GM21825 (cell line): ENCODE results near the gene SLCO2B1.
"Not testable (repeated sequence)": the region's sequence is repeated elsewhere in the genome, so short reads cannot be mapped to it uniquely, and the experiment has no call there.

ENCODE experiments used
- ATAC-seq: cut with Tn5 transposase; IDR thresholded peaks from one replicate; pipeline ENCODE4 v1.9.1; 2021; ENCODE audit warnings: mild to moderate bottlenecking, moderate library complexity; ENCODE audit not compliant: unreplicated experiment

The SLCO2B1 gene

GRCh38 chr11:75150879-75151278 is at the start of gene SLCO2B1:
Gene SLCO2B1, plus strand, starts transcription at chr11:75151107. Its CDS starts 275 bp downstream, at chr11:75151382.
- no peak for ATAC-seq

DNA sequence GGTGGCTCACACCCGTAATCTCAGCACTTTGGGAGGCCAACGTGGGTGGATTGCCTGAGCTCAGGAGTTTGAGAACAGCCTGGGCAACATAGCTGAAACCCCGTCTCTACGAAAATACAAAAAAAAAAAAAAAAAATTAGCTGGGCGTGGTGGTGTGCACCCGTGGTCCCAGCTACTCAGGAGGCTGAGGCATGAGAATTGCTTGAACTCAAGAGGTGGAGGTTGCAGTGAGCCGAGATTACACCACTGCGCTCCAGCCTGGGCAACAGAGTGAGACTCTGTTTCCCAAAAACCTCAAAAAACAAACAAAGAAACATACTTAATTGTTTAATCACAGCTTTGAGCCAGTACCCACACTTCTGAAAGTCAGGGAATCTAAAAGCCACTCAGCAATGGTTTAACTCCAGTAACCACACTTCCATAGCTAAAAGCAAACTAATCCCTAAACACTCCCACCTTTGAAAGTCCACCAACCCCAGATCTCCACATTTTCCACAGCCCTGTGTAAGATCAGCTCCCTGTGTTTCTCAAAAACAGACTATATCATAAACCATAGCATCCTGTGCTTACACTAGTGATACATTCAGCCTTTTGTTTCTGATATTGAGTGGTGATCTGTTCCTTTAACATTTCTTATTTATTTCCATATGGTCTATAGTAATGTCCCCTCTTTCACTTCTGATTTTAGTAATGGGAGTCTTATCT is 49.3 kb upstream of the SLCO2B1 start:
- no peak for ATAC-seq

DNA sequence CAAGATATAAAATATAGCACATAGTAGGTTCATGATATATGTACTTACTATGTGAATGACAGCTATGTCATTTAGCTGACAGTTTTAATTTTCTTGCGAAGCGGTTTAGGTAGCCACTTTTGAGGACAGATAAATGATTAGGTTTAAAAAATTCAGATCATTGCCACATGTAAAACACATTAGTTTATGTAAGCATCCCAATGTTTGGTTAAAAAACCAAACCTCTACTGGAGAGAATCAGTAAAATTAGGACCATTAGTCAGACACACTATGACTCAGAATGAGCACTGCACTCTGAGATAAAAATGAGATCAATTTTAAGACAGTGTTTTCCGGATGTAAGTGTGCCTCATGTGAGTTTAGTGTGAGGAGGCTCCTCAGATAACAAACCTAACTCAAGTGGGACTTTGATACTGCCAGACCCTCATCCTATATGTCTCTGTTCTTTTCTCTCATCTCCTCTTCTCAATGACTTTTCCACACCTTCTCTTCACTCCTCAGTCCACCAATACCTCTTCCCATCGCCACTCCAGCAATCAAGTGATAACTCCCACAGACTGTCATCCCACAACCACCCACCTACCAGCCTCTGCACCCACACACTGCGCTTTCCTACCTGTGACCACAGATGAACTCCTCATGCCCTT is 47.4 kb upstream of the SLCO2B1 start:
- ATAC-seq, result no peak

GRCh38 chr11:75105462-75105925 is 45.4 kb upstream of the SLCO2B1 start:
- ATAC-seq, result no peak

- ATAC-seq, result not testable (repeated sequence)
Measured at GRCh38 chr11:75105967-75106681, 44.8 kb upstream of the SLCO2B1 start.

- ATAC-seq, result no peak
Measured at GRCh38 chr11:75107187-75107586, 43.7 kb upstream of the SLCO2B1 start.

DNA sequence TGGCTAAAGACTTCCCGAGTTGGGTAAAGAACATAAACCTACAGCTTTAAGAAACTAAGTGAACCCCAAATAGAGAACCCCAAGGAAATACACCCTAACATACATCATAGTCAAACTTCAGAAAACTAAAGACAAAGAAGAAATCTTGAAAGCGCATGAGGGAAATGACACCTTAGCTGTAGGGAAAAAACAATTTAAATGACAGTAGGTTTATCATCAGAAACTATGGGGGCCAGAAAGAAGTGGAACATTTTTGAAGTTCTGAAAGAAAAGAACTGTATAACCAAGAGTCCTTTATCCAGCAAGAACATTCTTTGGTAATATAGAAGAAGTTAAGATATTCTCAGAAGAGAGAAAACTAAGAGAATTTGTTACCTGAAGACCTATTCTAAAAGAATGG is 38.7 kb upstream of the SLCO2B1 start:
- ATAC-seq, result no peak

GRCh38 chr11:75113030-75113429 is 37.9 kb upstream of the SLCO2B1 start:
- ATAC-seq, result no peak

GRCh38 chr11:75114465-75114864 is 36.4 kb upstream of the SLCO2B1 start:
- no peak for ATAC-seq

- no peak for ATAC-seq
Measured at GRCh38 chr11:75118577-75118976, 32.3 kb upstream of the SLCO2B1 start.

DNA sequence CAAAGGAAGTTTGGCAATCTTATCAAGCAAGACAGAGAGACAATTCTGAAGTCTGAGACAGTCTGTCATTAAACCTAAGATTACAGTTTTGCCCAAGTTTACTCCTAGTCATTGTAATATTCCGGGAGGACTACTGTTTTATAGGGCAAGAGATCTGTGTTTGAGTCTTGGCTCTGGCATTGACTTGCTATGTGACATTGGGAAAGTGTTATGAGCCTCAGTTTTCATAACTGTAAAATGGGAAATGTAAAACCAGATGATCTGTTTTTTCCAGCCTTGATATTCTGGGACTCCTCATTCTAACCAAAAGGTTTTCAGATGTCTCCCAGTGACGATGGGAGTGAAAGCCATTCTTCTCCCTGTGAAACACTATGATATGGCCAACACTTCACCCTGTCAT is 24.3 kb upstream of the SLCO2B1 start:
- no peak for ATAC-seq

DNA sequence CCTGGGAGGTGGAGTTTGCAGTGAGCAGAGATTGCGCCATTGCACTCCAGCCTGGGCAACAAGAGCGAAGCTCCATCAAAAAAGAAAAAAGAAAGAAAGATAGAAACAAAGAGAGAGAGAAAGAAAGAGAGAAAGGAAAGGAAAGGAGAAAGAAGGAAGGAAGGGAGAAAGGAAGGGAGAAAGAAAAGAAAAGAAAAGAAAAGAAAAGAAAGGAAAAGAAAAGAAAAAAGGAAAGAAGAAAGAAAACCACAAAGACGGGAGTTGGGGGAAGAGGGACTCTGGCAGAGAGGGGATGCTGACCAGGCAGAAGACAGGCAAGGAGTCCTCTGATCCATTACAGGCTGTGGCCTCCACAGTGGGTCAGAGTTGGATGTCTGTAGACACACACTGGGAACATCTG is 18.8 kb upstream of the SLCO2B1 start:
- no peak for ATAC-seq

- no peak for ATAC-seq
Measured at GRCh38 chr11:75133976-75134375, 16.9 kb upstream of the SLCO2B1 start.

- no peak for ATAC-seq
Measured at GRCh38 chr11:75135021-75135650, 15.8 kb upstream of the SLCO2B1 start.

DNA sequence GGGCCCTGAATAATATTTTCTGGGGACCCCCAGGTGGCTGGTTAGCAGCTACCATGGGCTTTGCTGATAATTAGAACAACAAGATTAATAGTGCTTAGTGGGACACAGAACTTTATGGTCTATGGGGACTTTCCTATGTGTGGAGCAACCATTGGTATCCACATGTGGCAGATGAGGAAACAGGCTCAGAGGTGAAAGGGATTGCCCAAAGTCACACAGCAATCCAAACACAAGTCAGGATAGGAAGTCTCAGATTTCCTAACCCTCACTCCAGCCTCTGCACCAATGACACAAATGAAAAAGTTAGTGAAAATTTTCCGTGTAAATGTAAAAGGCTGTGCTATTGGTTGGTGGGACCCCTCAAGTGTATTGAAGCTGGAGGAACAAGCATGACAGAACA is 15.3 kb upstream of the SLCO2B1 start:
- no peak for ATAC-seq

DNA sequence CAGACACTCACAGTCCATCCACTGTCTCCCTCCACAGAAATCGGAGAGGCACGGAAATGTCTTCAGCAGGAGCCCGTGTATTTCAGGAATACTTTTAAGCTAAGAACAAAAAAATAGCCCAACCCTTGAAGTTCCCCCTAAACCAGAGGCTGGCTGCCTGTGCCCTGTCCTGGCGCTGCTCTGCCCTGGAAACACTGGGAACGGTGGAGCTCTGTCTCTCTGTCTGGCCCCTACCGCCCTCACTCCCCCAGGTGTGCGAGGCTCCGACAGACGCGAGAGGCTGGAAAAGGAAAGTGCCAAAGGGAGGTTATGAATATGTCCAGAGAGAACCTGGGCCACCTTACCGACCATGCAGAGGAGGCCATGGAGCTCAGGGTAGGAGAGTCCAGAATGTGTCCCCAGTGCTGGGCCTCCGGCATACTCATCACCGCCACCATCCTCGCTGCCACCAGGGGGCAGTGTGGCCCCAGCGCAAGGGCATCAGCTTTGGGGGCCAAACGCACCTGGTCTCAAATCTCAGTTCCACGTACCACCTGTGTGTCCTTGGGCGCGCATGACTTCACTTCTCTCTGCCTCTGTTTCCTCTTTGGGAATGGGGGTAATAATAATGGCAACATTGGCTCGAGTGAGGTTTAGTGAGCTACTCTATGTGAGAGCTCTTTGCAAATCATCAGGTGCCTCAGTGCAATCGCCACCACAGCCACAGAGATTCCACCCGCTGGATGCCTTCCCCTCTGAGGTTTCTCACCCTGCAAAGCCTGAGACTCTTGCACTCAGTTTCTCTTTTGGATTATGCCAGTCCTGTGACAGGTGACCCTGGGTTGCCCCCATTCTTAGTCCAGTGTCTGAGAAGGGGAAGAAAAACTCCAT is 10.4 kb upstream of the SLCO2B1 start:
- no peak for ATAC-seq

GRCh38 chr11:75141166-75141565 is 9.7 kb upstream of the SLCO2B1 start:
- ATAC-seq, result no peak

- peak; percentile 81 for ATAC-seq
Measured at GRCh38 chr11:75142714-75143419, 8.0 kb upstream of the SLCO2B1 start.

- no peak for ATAC-seq
Measured at GRCh38 chr11:75143420-75143731, 7.5 kb upstream of the SLCO2B1 start.

DNA sequence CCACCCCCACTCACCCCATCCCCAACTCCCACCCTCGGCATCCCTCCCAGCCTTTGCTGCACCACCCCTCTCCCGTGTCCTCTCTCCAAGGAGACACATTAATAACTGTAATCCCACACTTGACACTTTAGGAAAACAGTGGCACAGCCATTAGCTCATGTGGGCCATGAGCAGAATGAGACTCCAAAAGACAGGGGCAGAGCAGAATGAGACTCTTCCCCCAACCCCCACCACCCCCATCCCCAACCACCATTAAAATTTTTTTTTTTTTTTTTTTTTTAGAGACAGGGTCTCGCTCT is 6.2 kb upstream of the SLCO2B1 start:
- ATAC-seq, result no peak
